Measurements from ENCODE around the gene SLC52A3.

The SLC52A3 gene

DNA sequence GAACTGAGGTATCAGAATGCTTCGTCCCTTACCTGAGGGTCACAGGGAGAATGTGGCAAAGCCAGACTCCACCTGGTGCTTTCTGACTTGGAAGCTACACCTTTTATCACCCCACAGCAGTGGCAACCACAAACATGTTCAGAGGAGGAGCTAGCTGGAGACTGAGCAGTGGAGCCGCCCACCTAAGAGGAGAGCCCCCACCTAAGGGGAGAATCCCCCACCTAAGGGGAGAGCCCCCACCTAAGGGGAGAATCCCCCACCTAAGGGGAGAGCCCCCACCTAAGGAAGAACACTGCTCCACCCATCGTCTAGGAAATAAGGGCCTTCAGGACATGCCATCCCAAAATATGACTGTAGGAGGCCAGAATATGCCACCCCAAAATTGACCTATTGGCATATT is 4.0 kb downstream of the SLC52A3 start:
- DNase-seq, result no peak

DNA sequence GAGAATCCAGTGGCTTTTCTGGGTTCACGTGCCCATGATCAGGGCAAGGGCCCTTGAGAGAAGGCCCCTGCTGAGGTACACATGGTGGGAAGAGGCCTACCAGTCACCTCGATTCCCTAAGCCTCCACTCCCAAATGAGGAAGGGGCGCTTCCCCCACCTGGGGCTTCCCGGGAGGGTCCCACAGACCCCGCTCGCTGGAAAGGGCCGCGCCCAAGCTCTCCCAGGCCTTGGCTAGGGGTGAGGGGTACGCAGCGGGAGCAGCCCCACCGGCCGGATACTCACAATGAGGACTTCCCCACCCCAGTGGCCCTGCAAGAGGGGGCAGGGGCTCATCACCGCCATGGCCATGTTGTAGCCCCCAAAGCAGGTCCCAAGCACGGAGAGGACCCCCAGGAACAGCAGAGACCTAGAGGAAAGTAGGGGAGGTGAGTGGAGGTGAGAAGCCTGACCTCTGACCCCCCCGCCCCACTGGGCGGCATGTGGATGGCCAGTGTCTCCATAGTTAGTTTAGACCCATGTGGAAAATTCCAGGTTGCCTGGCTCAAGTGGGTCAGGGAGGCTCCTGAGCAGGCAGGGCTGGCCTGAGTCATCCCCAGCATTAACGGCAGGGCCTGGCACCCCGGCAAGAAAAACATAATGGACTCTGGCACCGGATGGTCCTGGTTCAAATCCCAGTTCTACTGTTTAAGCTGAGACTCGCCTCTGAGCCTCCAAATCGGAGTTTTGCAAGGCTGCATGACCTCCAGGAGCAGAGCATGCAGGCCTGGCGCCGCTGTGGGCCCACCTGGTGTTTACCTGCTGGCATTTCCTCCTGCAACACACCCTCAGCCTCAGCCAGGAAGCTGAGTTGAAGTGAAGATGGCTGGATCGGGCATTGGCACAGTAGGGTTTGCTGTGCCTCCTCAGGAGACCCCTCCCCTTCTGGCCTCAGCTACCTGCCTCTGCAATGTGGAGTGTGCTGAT is 6.6 kb downstream of the SLC52A3 start:
- DNase-seq, result no peak

DNA sequence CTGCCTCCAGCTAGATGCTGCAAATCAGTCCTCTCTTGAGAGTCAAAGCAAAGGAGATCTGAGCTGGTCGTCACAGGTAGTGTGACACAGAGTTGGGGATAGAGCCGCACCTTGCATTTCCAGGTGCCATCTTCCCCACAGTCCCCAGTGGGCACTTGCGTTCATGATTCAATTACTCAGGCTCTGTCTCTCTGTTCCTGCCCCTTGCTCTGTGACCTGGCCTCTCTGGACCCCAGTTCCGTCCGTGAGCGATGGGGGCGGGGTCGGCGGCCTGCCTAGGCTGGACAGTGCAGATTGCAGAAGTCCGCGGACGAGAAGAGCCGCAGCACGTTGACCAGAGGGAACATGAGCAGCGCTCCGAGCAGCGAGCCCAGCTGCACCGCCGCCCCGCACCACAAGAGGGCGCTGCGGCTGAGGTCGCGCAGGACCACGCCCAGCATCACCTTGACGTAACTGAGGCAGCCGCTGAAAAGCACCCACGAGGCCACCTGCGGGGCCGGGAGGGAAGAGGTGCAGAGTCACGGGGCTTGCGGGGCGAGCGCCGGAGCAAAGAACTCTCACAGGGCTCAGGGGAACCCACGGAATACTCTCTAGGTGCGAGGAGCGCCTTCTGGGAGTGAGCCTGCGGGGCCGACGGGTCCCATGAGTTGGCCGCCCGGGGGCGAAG is 7.4 kb downstream of the SLC52A3 start:
- DNase-seq, result peak in 1 of 5 donors; percentile 21

DNA sequence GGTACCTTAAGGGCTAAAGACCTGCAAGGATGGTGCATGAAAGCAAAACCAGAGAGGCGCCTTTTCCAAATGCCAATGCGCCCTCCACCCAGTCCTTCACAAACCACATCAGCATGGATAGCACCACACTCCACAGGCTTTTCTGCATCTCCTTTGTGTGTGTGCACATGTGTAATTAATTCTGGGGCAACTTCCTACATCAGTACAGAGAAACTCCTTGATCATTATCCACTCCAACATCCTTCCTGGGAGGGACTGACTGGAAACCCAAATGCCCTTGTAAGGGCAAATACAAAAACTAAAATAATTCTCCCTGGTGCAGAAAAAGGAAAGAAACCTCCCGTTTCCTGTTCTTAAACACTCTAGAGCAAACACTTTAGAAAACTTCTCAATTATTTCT is 10.8 kb downstream of the SLC52A3 start:
- DNase-seq, result no peak

DNA sequence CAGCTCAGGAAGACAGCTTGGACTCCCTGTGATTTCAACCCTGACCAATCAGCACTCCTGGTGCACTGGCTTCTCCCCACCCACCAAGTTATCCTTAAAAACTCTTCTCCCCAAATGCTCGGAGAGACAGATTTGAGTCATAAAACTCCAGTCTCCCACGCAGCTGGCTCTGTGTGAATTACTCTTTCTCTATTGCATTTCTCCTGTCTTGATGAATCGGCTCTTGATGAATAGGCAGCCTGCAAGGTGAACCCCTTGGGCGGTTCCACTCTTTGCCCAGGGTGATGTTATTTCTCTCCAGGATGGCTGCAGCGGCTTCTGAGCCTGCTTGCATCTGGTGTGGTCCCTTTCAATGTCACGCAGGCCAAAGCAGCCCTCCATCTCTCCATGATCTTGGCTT is 12.4 kb downstream of the SLC52A3 start:
- DNase-seq, result no peak

DNA sequence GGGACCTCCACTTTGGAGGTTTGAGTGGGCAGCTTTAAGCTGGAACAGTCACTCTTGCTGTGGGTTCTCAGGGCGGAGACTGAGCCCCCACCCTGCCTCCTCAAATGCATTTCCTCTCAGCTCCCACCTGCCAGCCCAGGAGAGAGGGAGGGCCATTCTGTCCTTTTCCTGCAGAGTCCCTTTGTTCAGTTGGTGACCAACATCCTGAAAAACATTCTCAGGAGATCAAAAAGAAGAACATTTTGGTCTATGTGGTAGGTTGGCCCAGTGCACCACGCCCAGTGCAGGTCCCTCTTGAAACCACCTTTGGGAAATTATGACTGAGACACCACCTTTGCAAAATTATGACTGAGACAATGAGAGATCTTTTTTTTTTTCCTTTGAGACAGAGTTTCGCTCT is 13.4 kb downstream of the SLC52A3 start:
- no peak for DNase-seq

DNA sequence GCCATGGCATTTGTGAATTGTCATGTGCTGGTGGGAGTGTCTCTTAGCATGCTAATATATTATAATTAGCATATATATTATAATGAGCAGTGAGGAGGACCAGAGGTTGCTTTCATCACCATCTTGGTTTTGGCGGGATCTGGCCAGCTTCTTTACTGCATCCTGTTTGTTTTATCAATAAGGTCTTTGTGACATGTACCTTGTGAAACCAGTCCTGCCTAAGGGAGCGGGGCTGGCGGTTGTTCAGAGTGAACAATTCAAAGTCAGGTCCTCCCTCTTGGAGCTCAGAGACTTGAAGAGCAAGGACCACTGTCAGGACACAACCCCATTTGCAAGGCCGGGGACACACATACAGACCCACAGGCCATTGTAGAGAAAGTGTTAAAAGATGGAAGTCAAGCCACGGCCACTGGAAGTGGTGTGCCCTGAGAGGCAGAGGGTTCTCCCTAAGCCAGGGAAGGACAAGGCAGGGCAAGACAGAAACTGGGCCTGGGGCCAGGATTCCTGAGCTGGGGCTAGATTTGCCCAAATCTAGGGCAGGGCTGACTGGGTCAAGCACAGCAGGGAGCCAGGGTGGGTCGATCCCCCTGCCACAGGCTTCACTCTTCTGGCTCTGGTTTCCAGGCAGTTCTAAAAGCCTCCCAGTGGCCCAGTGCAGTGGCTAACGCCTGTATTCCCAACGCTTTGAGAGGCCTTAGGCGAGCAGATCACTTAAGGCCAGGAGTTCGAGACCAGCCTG is 14.2 kb downstream of the SLC52A3 start:
- no peak for DNase-seq

DNA sequence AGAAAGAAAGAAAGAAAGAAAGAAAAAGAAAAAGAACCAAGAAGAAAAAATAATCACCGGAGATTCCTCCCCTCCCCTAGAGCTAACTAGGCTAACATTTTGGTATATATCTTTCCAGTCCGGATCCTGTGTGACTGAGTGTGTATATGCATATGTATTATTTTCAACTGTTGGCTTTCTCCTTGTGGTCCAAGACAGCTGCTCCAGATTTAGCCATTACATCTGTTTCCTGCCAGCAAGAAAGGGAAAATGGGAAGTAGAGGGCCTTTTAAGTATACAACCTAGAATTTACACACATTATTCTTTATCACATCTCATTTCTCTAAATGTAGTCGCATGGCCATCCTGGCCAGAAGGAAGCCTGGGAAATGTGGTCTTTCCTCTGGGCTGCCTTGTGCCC is 15.2 kb downstream of the SLC52A3 start:
- DNase-seq, result no peak

DNA sequence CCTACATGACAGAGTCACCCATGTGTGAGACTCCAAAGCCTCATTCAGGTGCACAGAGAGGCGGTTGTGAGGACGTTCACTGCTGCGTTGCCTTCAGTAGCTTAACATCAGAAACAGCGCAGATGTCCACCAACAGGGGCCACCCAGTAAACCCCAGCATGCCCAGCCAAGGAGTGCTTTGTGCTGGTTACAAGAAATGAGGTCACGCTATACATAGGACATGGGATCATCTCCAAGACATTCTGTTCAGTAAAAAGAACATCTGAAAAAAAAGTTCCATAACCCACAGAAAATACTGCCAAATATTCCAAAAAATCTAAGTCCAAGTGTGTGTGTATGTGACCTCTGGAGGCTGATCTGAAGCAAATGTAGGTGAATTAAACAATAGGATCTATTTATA is 16.0 kb downstream of the SLC52A3 start:
- DNase-seq, result no peak

DNA sequence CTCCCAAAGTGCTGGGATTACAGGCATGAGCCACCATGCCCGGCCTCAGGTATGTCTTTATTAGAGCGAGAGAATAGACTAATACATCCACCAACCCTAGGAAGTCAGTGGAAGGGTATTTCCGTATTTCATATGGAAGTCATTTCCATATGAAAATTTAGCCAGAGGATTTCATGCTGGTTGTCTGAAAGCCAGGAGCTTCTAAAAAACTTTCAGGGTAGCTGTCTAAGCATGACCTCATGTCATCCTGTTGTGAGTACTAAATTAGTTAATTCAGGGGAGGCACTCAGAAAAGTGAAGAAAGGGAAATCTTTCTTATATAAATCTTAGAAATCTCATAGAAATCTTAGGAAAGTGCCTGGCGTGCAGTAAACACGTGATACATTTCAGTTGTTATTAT is 16.5 kb downstream of the SLC52A3 start:
- no peak for DNase-seq

DNA sequence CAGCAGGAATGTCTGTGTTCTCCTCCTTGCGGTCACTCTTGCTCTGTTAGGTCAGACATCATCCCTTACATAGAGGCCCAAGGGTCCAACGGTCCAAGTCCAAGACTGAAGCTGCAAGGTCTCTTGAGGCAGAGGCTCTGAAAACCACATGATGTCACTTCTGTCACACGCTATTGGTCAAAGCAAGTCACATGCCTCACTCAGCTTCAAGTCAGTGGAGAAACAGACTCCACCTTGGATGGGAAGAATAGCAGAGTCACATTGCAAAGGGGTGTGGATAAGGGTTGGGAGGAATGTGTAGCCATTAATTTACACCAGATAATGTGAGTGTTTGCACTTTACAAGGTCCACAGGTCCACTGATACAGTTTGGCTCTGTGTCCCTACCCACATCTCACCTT is 17.5 kb downstream of the SLC52A3 start:
- DNase-seq, result no peak

DNA sequence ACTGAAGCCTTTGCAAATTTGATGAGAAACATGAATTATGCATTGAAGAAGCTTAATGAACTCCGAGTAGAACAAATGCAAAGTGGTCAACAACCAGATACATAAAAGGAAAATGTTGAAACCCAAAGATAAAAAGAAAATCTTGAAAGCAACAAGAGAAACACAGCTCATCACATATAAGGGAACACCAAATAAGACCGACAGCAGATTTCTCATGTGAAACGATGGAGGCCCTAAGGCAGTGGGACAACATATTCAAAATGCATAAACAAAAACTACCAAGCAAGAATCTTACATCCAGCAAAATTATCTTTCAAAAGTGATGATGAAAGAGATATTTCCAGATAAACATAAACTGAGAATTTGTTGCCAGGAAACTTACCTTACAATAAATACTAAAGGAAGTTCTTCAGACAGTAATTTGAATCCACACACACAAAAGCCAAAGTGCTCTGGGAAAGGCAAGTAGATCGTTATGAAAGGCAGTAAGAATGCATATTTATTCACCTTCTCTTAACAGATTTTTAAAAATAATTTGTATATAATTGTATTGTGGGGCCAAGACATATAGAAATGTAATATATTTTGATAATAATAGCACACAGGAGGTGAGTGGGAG is 22.5 kb downstream of the SLC52A3 start:
- DNase-seq, result no peak

DNA sequence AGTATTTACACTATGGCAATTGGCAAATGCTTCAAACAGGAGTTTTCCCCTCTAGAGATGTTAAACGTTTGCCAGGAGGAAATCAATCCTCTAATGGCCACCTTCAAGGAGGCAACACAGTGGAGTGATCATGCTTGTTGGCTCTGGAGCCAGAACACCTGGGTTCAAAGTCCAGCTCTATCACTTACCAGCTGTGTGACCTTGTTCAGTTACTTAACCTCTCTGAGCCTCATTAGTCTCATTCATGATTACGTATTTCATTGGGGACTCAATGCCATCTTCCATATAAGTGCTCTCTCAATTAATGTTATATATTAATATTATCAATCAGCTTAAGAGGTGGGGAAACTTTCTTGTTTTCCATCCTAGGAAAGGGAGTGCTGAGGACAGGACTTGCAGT is 26.1 kb downstream of the SLC52A3 start:
- no peak for DNase-seq

DNA sequence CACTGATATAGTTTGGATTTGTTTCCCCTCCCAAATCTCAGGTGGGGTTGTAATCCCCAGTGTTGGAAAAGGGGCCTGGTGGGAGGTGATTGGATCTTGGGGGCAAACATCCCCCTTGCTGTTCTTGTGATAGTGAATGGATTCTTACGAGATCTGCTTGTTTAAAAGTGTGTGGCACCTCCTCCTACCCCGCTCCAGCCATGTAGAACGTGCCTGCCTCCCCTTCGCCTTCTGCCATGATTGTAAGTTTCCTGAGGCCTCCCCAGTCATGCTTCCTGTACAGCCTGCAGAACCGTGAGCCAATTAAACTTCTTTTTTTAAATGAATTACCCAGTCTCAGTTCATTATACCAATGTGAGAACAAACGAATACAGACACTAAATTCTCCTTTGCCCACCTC is 26.7 kb downstream of the SLC52A3 start:
- DNase-seq, result no peak

DNA sequence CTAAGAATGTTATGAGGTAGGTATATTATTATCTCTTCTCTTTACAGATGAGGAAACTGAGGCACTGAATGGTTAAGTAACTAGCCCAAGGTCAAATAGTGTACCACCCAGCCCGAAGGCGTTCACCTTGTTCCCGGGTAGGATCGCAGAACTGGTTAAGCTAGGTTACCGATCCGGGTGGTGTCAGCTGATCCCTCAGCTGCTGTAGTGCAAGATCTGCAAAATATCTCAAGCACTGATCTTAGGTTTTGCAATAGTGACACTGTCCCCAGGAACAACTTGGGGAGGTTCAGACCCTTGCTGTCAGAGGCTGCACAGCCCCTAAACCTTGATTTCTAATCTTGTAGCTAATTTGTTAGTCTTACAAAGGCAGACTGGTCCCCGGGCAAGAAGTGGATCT is 28.1 kb downstream of the SLC52A3 start:
- no peak for DNase-seq

DNA sequence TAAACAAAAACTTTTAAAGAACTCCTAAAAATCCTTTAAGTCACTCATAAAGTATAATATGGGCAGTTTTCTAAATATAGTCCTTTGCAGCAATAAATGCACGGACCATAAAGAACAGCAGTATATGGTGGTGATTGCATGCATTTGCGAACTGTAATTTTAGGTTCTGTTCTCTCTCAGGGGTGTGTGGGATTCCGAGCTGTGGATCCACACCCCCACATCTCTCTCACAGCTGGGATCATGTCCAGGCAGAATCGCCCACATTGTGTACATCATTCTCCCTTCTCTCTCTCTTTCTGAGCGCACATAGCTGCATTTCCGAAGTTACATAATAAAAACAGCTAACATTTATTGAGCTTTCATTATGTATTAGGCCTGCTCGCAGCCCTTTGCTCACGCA is 28.6 kb downstream of the SLC52A3 start:
- DNase-seq, result no peak

DNA sequence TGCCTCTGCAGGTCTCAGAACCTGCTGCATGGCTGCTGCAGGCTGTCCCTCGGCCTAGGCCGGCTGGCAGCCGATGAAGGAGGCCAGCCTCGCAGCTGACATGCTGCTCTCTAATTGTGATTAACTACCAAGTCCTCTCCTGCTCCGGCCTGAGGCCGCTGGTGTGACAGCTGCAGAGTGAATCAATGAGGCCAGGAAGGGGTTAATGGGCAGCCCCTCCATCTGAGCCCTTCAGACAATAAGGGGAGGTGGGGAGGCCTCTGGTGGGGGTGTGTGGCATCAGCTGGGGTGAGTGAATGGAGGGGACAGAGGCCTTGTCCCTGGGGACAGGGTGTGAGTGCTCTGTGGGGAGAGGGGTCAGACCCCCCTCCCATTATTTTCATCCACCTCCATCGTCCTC is 34.4 kb downstream of the SLC52A3 start:
- no peak for DNase-seq

DNA sequence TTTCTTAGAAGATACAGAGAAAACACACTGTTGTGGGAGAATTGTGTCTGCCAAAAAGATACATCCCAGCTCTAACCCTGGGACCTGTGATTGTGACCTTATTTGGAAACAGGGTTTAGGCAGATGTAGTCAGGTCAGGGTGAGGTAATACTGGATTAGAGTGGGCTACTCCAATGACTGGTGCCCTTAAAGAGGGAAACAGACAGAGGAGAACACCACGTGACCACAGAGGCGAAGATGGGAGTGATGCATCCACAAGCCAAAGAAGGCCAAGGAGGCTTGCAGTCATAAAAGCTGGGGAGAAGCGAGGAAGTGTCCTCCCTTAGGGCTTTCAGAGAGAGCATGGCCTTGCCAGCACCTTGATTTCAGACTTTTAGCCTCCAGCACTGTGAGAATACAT is 35.6 kb downstream of the SLC52A3 start:
- DNase-seq, result no peak

DNA sequence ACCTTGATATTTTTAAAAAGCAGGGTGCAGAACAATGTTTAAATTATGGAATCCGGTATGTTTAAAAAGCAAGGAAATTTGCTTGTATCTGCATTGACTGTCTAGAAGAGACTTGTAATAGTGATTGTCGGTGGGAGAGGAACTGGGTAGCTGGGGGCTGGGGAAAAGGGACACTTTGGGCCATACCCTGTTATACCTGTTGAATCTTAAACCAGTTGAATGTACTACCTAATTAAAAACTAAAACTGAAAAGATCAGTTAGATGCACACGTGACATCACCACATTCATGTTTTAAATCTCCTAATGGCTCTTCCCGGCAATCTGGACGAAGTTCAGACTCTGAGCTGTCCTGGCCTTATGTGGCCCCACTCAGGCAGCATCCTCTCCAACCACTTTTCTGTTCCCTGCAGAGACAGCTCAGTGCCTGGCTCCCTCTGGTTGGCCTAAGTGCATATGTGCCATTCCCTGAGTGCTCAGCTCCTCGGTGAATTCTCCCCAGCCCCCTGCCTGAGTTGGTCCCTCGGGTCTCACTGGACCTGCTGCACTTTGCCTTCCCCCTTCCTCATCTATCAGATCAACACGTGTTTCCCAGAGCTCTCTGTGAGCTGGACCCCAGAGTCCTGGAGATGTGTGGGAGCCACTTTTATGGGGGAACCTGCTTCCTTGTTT is 36.3 kb downstream of the SLC52A3 start:
- no peak for DNase-seq

DNA sequence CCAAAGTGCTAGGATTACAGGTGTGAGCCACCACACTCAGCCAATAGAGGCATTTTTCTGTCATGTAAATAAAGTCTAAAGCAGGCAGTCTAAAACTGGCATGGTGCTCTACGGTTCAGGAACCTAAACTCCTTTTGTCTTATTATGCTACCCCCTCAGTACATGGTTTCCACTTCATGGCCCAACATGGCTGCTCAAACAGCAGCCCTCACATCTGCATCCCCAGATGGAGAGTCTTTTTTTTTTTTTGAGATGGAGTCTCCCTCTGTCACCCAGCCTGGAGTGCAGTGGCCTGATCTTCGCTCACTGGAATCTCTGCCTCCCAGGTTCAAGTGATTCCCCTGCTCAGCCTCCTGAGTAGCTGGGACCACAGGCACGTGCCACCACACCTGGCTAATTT is 38.3 kb downstream of the SLC52A3 start:
- no peak for DNase-seq

DNA sequence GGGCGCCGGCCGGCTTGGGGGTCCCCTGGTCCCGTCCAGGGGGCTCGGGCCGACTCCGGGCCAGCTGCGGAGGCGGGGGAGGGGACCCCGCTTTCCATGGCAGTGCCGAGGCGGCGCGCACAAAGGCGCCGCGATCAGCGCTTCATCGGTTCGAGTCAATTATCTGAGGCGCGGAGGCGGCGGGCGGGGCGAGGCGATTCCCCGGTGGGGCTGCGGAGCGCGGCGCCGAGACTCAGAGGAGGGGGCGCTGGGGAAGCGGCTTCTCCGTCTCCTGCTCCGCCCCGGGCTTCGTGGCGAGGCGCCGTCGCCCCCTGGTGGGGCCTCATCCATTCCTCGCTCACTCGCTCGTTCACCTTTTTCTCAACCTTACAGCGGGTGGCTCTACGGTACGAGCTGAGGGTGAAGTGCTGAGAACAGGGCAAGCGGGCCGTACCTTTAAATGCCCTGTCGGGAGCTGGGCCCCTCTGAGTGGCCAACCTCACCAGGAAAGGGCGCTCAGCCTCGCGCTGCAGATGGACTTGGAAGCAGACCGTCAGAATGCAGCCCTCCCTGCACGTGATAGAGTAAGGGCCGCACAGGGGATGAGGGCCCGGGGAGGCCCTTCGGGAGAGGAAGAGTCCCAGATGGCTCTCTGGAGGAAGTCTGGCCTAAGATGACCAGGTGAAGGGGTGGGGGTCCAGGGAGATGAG is 39.9 kb downstream of the SLC52A3 start:
- peak in 3 of 5 donors; percentile 6 to 25 (median 17) for DNase-seq

DNA sequence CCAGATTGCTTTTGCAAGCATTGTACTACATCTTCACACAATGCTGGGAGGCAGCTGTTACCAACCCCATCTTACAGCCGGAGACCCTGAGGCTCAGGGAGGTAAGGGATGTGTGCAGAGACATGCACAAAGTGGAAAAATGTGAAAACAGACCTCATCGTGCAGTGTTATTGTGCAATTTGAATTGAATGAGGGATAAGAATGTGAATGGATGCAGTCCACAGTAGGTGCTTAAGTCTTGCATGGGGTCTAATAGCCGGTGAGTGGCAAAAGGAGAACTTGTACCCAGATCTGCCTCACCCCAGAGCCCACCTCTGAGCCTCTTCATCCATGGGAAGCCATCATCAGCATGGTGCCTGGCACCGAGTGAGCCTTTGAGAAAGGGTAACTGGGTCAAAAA is 42.1 kb downstream of the SLC52A3 start:
- no peak for DNase-seq
